ENCODE results near the gene SCUBE2. TPM values are rescaled to one million over a fixed set of nuclear protein-coding genes. Genes with fewer than 3 reads are reported as not detected.

SCUBE2 gene
- total RNA-seq, 3 donors from 2014 or later, result 8.7 to 18.7 (median 15.9) TPM

GRCh38 chr11:9008661-9009060 is 82.7 kb downstream of the SCUBE2 start:
- TF ChIP-seq CTCF (IDR thresholded peaks at IDR 0.05), result no peak
- ATAC-seq (no peak), DNase-seq (no peak)
- no peaks in the 10 kb centered on the region for H3K36me3 ChIP-seq (ENCODE audit: low read depth)
- H3K4me1 ChIP-seq (ENCODE audit: low read depth), result peaks cover 5% of the 10 kb centered on the region
- intact Hi-C loops (cut with DNase I, micrococcal nuclease), result no loop called here
- no peak overlapping the region for H3K4me3 ChIP-seq
- no peaks in the 10 kb centered on the region for H3K9me3 ChIP-seq

- H3K9me3 ChIP-seq, result no peaks in the 10 kb centered on the region
- intact Hi-C loops (cut with DNase I, micrococcal nuclease), result no loop called here
- ATAC-seq, result no peak
Observed at GRCh38 chr11:9008011-9008550, 83.3 kb downstream of the SCUBE2 start.

GRCh38 chr11:9005087-9005486 is 86.3 kb downstream of the SCUBE2 start:
- no peaks in the 10 kb centered on the region for H3K9me3 ChIP-seq
- no peak for TF ChIP-seq CTCF (IDR thresholded peaks at IDR 0.05)
- DNase-seq, result no peak
- ATAC-seq, result no peak
- H3K4me1 ChIP-seq (ENCODE audit: low read depth), result peaks cover 13% of the 10 kb centered on the region
- no peaks in the 10 kb centered on the region for H3K36me3 ChIP-seq (ENCODE audit: low read depth)
- no peak overlapping the region for H3K4me3 ChIP-seq
- intact Hi-C loops (cut with DNase I, micrococcal nuclease), result no loop called here

More at GRCh38 chr11:9008011-9008550, 83.3 kb downstream of the SCUBE2 start:
- H3K36me3 ChIP-seq (ENCODE audit: low read depth), result no peaks in the 10 kb centered on the region
- H3K4me1 ChIP-seq (ENCODE audit: low read depth), result peaks cover 10% of the 10 kb centered on the region
- no peak for TF ChIP-seq CTCF (IDR thresholded peaks at IDR 0.05)
- H3K4me3 ChIP-seq, result no peak overlapping the region
- no peak for DNase-seq

GRCh38 chr11:9004183-9004926 is 87.0 kb downstream of the SCUBE2 start:
- intact Hi-C loops (cut with DNase I, micrococcal nuclease), result no loop called here
- H3K9me3 ChIP-seq, result no peaks in the 10 kb centered on the region
- peak in 2 of 3 donors; percentile 45 to 52 for DNase-seq
- peak; percentile 17 for ATAC-seq
- H3K4me1 ChIP-seq (ENCODE audit: low read depth), result peaks cover 13% of the 10 kb centered on the region
- no peak overlapping the region for H3K4me3 ChIP-seq
- no peak for TF ChIP-seq CTCF (IDR thresholded peaks at IDR 0.05)
- H3K36me3 ChIP-seq (ENCODE audit: low read depth), result no peaks in the 10 kb centered on the region

GRCh38 chr11:9003573-9004182 is 87.7 kb downstream of the SCUBE2 start, which contains the start of gene NRIP3:
Gene NRIP3, minus strand, starts transcription at chr11:9004001. Its CDS starts 66 bp downstream, at chr11:9003935.
- no peak for TF ChIP-seq CTCF (IDR thresholded peaks at IDR 0.05)
- Histone ChIP-seq H3K9me3 (no peaks in the 10 kb centered on the region), H3K4me1 (ENCODE audit: low read depth) (peaks cover 13% of the 10 kb centered on the region), H3K36me3 (ENCODE audit: low read depth) (no peaks in the 10 kb centered on the region), H3K4me3 (no peak within 1 kb of the TSS)
- intact Hi-C loops (cut with DNase I, micrococcal nuclease), result no loop called here
- DNase-seq, result peak; percentile 77 to 83 (median 80)
- ATAC-seq, result peak; percentile 93

All from mucosa of descending colon (tissue), 3 donors.